Endothelial cell of umbilical vein (primary cell): ENCODE results near the gene NR3C1. TPM values are rescaled to one million over a fixed set of nuclear protein-coding genes. Genes with fewer than 3 reads are reported as not detected.

Experiments
- BruUV-seq: library from RNA; stranded (reverse); fragments of 400-500 nt; replicated peaks from 2 replicates; lab custom pipeline; 2021; lab: Mats Ljungman, UMichigan
- CTCF ChIA-PET: fragments of 300-600, 350-600 bp; sonication (Branson Sonifier 250); formaldehyde crosslinking; loops from one replicate; lab custom pipeline; 2021; ENCODE audit warnings: antibody characterized with exemption, inconsistent platforms; lab: Charles Lee
- POLR2A ChIA-PET: fragments of 300-600, 350-600 bp; sonication (Branson Sonifier 250); formaldehyde crosslinking; loops from one replicate; lab custom pipeline; 2021; ENCODE audit warnings: antibody characterized with exemption, inconsistent platforms; lab: Charles Lee
- DNase-seq: peaks from one replicate; pipeline ENCODE4 v3.0.0-alpha.2; 2011; ENCODE audit warnings: low read depth, low spot score
- FAIRE-seq: peaks from 2 replicates; lab custom pipeline; 2011; peaks lifted over from hg19 to GRCh38; lab: Jason Lieb, UNC
- H2AFZ ChIP-seq: 2 replicates; pipeline ENCODE4 v1.6.0; 2012; ENCODE audit warnings: low read depth, low read length, control low read depth, inconsistent platforms
- H3K27ac ChIP-seq: 2 replicates; pipeline ENCODE4 v1.5.1; 2011; ENCODE audit warnings: low read depth, mild to moderate bottlenecking, control low read depth, low read length, moderate library complexity; ENCODE audit not compliant: insufficient read depth
- H3K27me3 ChIP-seq, 2 experiments: 2 replicates each; pipeline versions ENCODE4 v1.6.0 to v1.6.1; 2011; ENCODE audit warnings: low read length in 2 of 2, mixed read lengths in 1 of 2; ENCODE audit not compliant: control insufficient read depth in 2 of 2, insufficient read depth in 2 of 2
- H3K36me3 ChIP-seq, 2 experiments: 2 replicates in 1 of 2; 3 replicates in 1 of 2; pipeline ENCODE4 v1.5.1; 2011; ENCODE audit warnings: low read length in 2 of 2, mild to moderate bottlenecking in 1 of 2, moderate library complexity in 1 of 2; ENCODE audit not compliant: control insufficient read depth in 2 of 2, insufficient read depth in 2 of 2; ENCODE audit errors: extremely low read depth in 1 of 2
- H3K4me1 ChIP-seq: 3 replicates; pipeline ENCODE4 v1.5.1; 2011; ENCODE audit warnings: mild to moderate bottlenecking, low read length; ENCODE audit not compliant: control insufficient read depth, insufficient read depth; ENCODE audit errors: extremely low read depth
- H3K4me2 ChIP-seq: 2 replicates; pipeline ENCODE4 v1.6.1; 2011; ENCODE audit warnings: low read length, control low read depth, mixed read lengths; ENCODE audit not compliant: insufficient read depth
- H3K4me3 ChIP-seq, 3 experiments: fragments of 200-600 bp in 1 of 3; sonication (generic), shearing (Covaris generic) in 1 of 3; replicated peaks in 1 of 3; 2 replicates each; pipeline ENCODE4 v1.5.1; 2011 to 2016; ENCODE audit warnings: control low read depth in 3 of 3, low read length in 3 of 3, mild to moderate bottlenecking in 2 of 3, inconsistent platforms in 1 of 3, low read depth in 1 of 3, moderate library complexity in 1 of 3; ENCODE audit not compliant: insufficient read depth in 1 of 3
- H3K79me2 ChIP-seq: 2 replicates; pipeline ENCODE4 v1.6.0; 2012; ENCODE audit warnings: low read length, inconsistent platforms; ENCODE audit not compliant: control insufficient read depth, insufficient read depth
- H3K9ac ChIP-seq: replicated peaks from 2 replicates; pipeline ENCODE3; 2011; ENCODE audit warnings: low read length, control low read depth; ENCODE audit not compliant: insufficient read depth; ENCODE audit errors: extremely low read depth
- H3K9me1 ChIP-seq: replicated peaks from 3 replicates; pipeline ENCODE4 v1.6.0; 2011; ENCODE audit warnings: mild to moderate bottlenecking, low read length; ENCODE audit not compliant: control insufficient read depth, insufficient read depth; ENCODE audit errors: extremely low read depth
- H3K9me3 ChIP-seq: replicated peaks from 2 replicates; pipeline ENCODE4 v1.5.1; 2012; ENCODE audit warnings: low read length, inconsistent platforms; ENCODE audit not compliant: control insufficient read depth, insufficient read depth
- H4K20me1 ChIP-seq: replicated peaks from 2 replicates; pipeline ENCODE3; 2011; ENCODE audit warnings: mild to moderate bottlenecking, low read length; ENCODE audit not compliant: control insufficient read depth, insufficient read depth; ENCODE audit errors: extremely low read depth
- CTCF ChIP-seq, 2 donors: IDR thresholded peaks; 1 replicate in 1 of 2; 2 replicates in 1 of 2; pipeline ENCODE4 v1.5.1; 2011; ENCODE audit warnings: low read length in 2 of 2, mild to moderate bottlenecking in 2 of 2, moderate library complexity in 2 of 2, control low read depth in 1 of 2, inconsistent platforms in 1 of 2, low read depth in 1 of 2; ENCODE audit not compliant: insufficient read depth in 1 of 2; ENCODE audit errors: extremely low read depth in 1 of 2
- EZH2 ChIP-seq: IDR thresholded peaks from 2 replicates; pipeline ENCODE4 v1.6.1; 2012; ENCODE audit warnings: borderline replicate concordance, low read depth, mild to moderate bottlenecking, moderate library complexity, low read length, inconsistent platforms; ENCODE audit not compliant: severe bottlenecking
- FOS ChIP-seq: IDR thresholded peaks from 2 replicates; pipeline ENCODE4 v1.6.1; 2011; ENCODE audit warnings: mild to moderate bottlenecking, low read length, moderate library complexity, borderline replicate concordance; ENCODE audit not compliant: insufficient read depth
- GATA2 ChIP-seq: IDR thresholded peaks from 2 replicates; pipeline ENCODE4 v1.7.0; 2011; ENCODE audit warnings: low read depth, mild to moderate bottlenecking, moderate library complexity, mixed read lengths, low read length; ENCODE audit not compliant: insufficient read length, insufficient read depth
- JUN ChIP-seq: IDR thresholded peaks from 2 replicates; pipeline ENCODE4 v1.6.1; 2011; ENCODE audit warnings: borderline replicate concordance, low read depth; ENCODE audit not compliant: insufficient read length, insufficient read depth
- MAX ChIP-seq: IDR thresholded peaks from 2 replicates; pipeline ENCODE4 v1.6.1; 2011; ENCODE audit not compliant: insufficient read depth, insufficient read length
- MYC ChIP-seq: IDR thresholded peaks from one replicate; pipeline ENCODE4 v1.6.1; 2011; ENCODE audit warnings: mild to moderate bottlenecking, low read depth, low read length
- POLR2A ChIP-seq: IDR thresholded peaks from 2 replicates; pipeline ENCODE4 v1.6.1; 2012; ENCODE audit warnings: low read depth, mild to moderate bottlenecking, control low read depth, low read length
- POLR2AphosphoS5 ChIP-seq: IDR thresholded peaks from 2 replicates; pipeline ENCODE4 v1.6.1; 2012; ENCODE audit warnings: low read depth, mild to moderate bottlenecking, control low read depth, low read length, moderate library complexity; ENCODE audit not compliant: insufficient read depth
- dilution Hi-C: fragments of 300-500 bp; cut with MboI; formaldehyde crosslinking; loops from one replicate; pipeline ENCODE4 v1.15.0; 2019; ENCODE audit warnings: low sequenced_read_pairs; ENCODE audit not compliant: extremely low pct_ligation_motif_present
- intact Hi-C: fragments of 100-400 bp; cut with micrococcal nuclease; formaldehyde crosslinking; loops from one replicate; pipeline ENCODE4 v1.10.0; 2022
- polyA plus RNA-seq, 4 experiments: library from polyadenylated mRNA; depleted of rRNA in 3 of 4; stranded (reverse) in 3 of 4; unstranded in 1 of 4; fragments of >200 nt; gene quantifications; 2 replicates each; pipeline versions ENCODE4 v1.2.1 to v1.2.3, GENCODE V29; 2011 to 2012; ENCODE audit warnings: missing spikeins in 1 of 4
- total RNA-seq: library from RNA; stranded (reverse); gene quantifications from 2 replicates; pipeline ENCODE4 v1.2.3, GENCODE V29; 2021

Gene NR3C1
- total and polyA plus RNA-seq, 2 donors (not counting 3 experiments of a cell fraction or from before 2014, with no cell fraction given): 4.1 to 17.0 TPM

- no TSS peak for BruUV-seq
- Histone ChIP-seq H3K4me2 (peak overlapping the region; percentile 95), H2AFZ (no peak overlapping the region), H3K9me1 (no peaks in the 10 kb centered on the region), H3K4me1 (peaks cover 66% of the 10 kb centered on the region), H3K79me2 (peaks cover 70% of the 10 kb centered on the region), H3K4me3 (peak overlapping the region in 2 of 3 experiments; percentile 9 to 87), H3K36me3 (no peaks in the 10 kb centered on the region), H3K27me3 (no peaks in the 10 kb centered on the region), H3K9ac (no peak overlapping the region), H4K20me1 (no peaks in the 10 kb centered on the region), H3K9me3 (no peaks in the 10 kb centered on the region), H3K27ac (no peak overlapping the region)
- DNase-seq: peak; percentile 50
- ChIA-PET CTCF (interaction anchor here (0.9 to 2.5 kb wide), 6 partner anchors 295 to 742 kb away, joined by 3 to 10 read pairs (median 6); no protein-coding TSS in a partner anchor), POLR2A (interaction anchor here (0.6 to 0.8 kb wide), 2 partner anchors 475 to 1727 kb away, joined by 3 to 6 read pairs; no protein-coding TSS in a partner anchor)
- TF ChIP-seq POLR2AphosphoS5 (no peak), JUN (no peak), MYC (no peak), POLR2A (no peak), FOS (no peak), CTCF (IDR thresholded peaks at IDR 0.05; ENCODE audit: extremely low read depth in 1 of 2, insufficient read depth in 1 of 2, low read depth in 1 of 2, low read length in 2 of 2) (no peak), EZH2 (no peak), GATA2 (no peak), MAX (no peak)
- intact Hi-C loops (loop anchor here (5.0 to 10.0 kb wide), 3 partner anchors 194 to 686 kb away; no protein-coding TSS in a partner anchor), dilution Hi-C loops (no loop called here)
- peak; percentile 64 for FAIRE-seq
Observed at GRCh38 chr5:143400541-143401226, 2.8 kb downstream of the NR3C1 start.
